OCI-LY1 (cell line): ENCODE results near the gene SDK1.
A peak's percentile ranks its signal among the peaks of the same experiment; 100 is the strongest.

Experiments used
- H2AFZ ChIP-seq: fragments of 200-600 bp; sonication (generic), shearing (Covaris generic); 2 replicates; pipeline ENCODE4 v1.6.0; 2014; ENCODE audit warnings: antibody characterized with exemption, mild to moderate bottlenecking, low read length
- H3F3A ChIP-seq: fragments of 200-600 bp; sonication (generic), shearing (Covaris generic); 2 replicates; pipeline ENCODE4 v1.6.0; 2014; ENCODE audit warnings: mild to moderate bottlenecking, antibody characterized with exemption, low read length, moderate library complexity; ENCODE audit not compliant: insufficient read depth
- H3K27ac ChIP-seq: fragments of 200-600 bp; sonication (generic); 2 replicates; pipeline ENCODE4 v1.5.1; 2014; ENCODE audit warnings: low read length, mixed run types, mild to moderate bottlenecking, low read depth; ENCODE audit not compliant: poor library complexity, severe bottlenecking
- H3K27me3 ChIP-seq: fragments of 200-600 bp; sonication (generic); 2 replicates; pipeline ENCODE4 v1.6.0; 2014; ENCODE audit warnings: antibody characterized with exemption, mild to moderate bottlenecking, low read length, moderate library complexity; ENCODE audit not compliant: insufficient read depth
- H3K36me3 ChIP-seq: fragments of 200-600 bp; sonication (generic); 2 replicates; pipeline ENCODE4 v1.6.1; 2014; ENCODE audit warnings: mild to moderate bottlenecking, antibody characterized with exemption, low read length, moderate library complexity, mixed read lengths; ENCODE audit not compliant: insufficient read depth
- H3K4me1 ChIP-seq: fragments of 200-600 bp; sonication (generic); 2 replicates; pipeline ENCODE4 v1.5.1; 2014; ENCODE audit warnings: mild to moderate bottlenecking, low read length, moderate library complexity; ENCODE audit not compliant: insufficient read depth, severe bottlenecking
- H3K4me2 ChIP-seq: fragments of 200-600 bp; sonication (generic), shearing (Covaris generic); 2 replicates; pipeline ENCODE4 v1.6.1; 2014; ENCODE audit warnings: low read length
- H3K4me3 ChIP-seq: fragments of 200-600 bp; sonication (generic); 2 replicates; pipeline ENCODE4 v1.5.1; 2014; ENCODE audit warnings: low read length, low read depth, mild to moderate bottlenecking, mixed read lengths; ENCODE audit not compliant: poor library complexity, severe bottlenecking
- H3K79me2 ChIP-seq: fragments of 200-600 bp; shearing (Covaris generic); 2 replicates; pipeline ENCODE4 v1.6.1; 2016; ENCODE audit warnings: mixed run types, low read length, mixed read lengths; ENCODE audit not compliant: insufficient read depth
- H3K9ac ChIP-seq: fragments of 200-600 bp; sonication (generic), shearing (Covaris generic); 2 replicates; pipeline ENCODE4 v1.6.1; 2014; ENCODE audit warnings: mild to moderate bottlenecking, low read length, mixed read lengths
- H3K9me2 ChIP-seq: fragments of 200-600 bp; sonication (generic), shearing (Covaris generic); 2 replicates; pipeline ENCODE4 v1.6.1; 2014; ENCODE audit warnings: low read depth, mild to moderate bottlenecking, low read length, mixed read lengths
- H3K9me3 ChIP-seq: fragments of 200-600 bp; shearing (Covaris generic); 2 replicates; pipeline ENCODE4 v1.6.1; 2014; ENCODE audit warnings: low read length, mixed read lengths
- H4K20me1 ChIP-seq: fragments of 200-600 bp; sonication (generic), shearing (Covaris generic); 2 replicates; pipeline ENCODE4 v1.6.0; 2016; ENCODE audit warnings: mild to moderate bottlenecking, low read length; ENCODE audit not compliant: insufficient read depth
- EZH2 ChIP-seq: fragments of 200-600 bp; sonication (generic), shearing (Covaris generic); IDR thresholded peaks from 2 replicates; pipeline ENCODE4 v1.8.0; 2017; ENCODE audit warnings: borderline replicate concordance, mixed run types, mild to moderate bottlenecking, antibody characterized with exemption, low read length, moderate library complexity, mixed read lengths
- TF ChIP-seq, protein P1 (sequence below): fragments of 200-600 bp; sonication (generic), shearing (Covaris generic); IDR thresholded peaks from 2 replicates; pipeline ENCODE4 v1.5.1; 2017; ENCODE audit warnings: mild to moderate bottlenecking, antibody characterized with exemption, low read length, moderate library complexity, mixed read lengths

SDK1 gene

DNA sequence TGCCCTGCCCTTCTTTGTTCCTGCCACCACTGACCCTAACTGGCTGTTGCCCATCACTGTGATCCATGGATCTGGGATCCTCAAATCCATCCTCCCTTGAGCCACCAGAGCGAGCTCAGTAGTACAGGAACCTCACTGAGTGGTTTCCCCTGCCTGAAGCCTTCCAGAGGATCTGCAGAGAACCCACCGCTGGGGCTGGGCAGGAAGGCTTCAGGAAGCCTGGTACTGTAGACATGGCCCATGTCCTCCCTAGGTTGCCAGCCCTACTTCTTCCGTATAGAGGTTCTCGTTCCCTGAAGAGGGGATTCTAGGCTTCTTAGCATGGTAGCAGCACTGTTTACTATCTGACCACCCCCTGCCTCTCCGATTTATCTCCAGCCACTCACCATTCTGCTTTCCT, 693.7 kb downstream of the SDK1 start:
- Histone ChIP-seq H3K4me1 (no peaks in the 10 kb centered on the region), H3K4me3 (no peak overlapping the region), H3K9ac (no peak overlapping the region), H4K20me1 (no peaks in the 10 kb centered on the region), H3K9me2 (no peaks in the 10 kb centered on the region), H3K27me3 (no peaks in the 10 kb centered on the region), H3F3A (no peaks in the 10 kb centered on the region), H3K27ac (no peak overlapping the region), H3K4me2 (no peak overlapping the region), H3K79me2 (no peaks in the 10 kb centered on the region), H2AFZ (no peak overlapping the region), H3K9me3 (no peaks in the 10 kb centered on the region), H3K36me3 (no peaks in the 10 kb centered on the region)
- TF ChIP-seq EZH2: no peak
- TF ChIP-seq, protein P1, sequence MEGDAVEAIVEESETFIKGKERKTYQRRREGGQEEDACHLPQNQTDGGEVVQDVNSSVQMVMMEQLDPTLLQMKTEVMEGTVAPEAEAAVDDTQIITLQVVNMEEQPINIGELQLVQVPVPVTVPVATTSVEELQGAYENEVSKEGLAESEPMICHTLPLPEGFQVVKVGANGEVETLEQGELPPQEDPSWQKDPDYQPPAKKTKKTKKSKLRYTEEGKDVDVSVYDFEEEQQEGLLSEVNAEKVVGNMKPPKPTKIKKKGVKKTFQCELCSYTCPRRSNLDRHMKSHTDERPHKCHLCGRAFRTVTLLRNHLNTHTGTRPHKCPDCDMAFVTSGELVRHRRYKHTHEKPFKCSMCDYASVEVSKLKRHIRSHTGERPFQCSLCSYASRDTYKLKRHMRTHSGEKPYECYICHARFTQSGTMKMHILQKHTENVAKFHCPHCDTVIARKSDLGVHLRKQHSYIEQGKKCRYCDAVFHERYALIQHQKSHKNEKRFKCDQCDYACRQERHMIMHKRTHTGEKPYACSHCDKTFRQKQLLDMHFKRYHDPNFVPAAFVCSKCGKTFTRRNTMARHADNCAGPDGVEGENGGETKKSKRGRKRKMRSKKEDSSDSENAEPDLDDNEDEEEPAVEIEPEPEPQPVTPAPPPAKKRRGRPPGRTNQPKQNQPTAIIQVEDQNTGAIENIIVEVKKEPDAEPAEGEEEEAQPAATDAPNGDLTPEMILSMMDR: no peak

DNA sequence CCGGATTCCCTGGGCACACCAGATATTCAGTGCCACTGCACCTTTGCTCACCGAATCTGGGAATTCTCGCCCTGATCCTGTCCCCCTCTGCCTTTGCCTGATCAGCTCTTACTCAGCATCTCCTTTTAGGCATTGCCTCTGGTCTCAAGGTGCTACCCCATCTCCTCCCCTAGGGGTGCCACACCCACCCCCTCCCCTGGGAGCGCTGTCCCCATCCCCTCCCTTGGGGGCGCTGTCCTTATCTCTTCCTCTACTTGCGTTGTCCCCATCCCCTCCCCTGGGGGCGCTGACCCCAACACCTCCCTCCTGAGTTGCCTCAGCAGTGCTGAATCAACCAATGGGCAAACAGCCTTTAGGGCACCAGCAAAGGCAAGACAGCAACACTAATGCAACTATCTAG, 694.1 kb downstream of the SDK1 start:
- Histone ChIP-seq H3K79me2 (no peaks in the 10 kb centered on the region), H3K9me3 (no peaks in the 10 kb centered on the region), H3K9me2 (no peaks in the 10 kb centered on the region), H3K4me3 (no peak overlapping the region), H3K4me1 (no peaks in the 10 kb centered on the region), H3K27ac (no peak overlapping the region), H3K27me3 (no peaks in the 10 kb centered on the region), H2AFZ (no peak overlapping the region), H4K20me1 (no peaks in the 10 kb centered on the region), H3K9ac (no peak overlapping the region), H3K36me3 (no peaks in the 10 kb centered on the region), H3K4me2 (no peak overlapping the region), H3F3A (no peaks in the 10 kb centered on the region)
- TF ChIP-seq, protein P1: peak; percentile 67
- TF ChIP-seq EZH2: no peak

DNA sequence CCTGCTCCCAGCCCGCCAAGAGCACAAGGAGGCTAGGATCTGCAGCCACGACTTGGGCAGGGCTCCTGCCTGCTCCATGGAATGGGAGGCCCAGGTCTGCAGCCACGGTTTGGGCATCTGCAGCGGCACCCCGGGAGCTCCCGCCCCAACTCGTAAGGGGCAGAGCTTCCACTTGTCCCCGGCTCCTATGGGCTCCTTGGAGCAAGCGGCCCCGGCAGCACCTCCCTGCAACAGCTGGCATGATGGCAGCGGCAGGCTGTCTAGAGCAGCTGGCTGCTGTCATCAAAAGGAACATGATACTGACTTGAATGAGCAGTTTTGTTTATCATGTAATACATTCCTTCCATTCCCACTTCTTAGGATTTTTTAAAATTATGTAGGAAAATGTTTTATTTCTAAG, 697.0 kb downstream of the SDK1 start:
- no peak overlapping the region for H3K27ac ChIP-seq
- no peak overlapping the region for H3K9ac ChIP-seq
- TF ChIP-seq, protein P1: no peak
- TF ChIP-seq EZH2: no peak
- H2AFZ ChIP-seq: no peak overlapping the region
- H3K36me3 ChIP-seq: no peaks in the 10 kb centered on the region
- no peaks in the 10 kb centered on the region for H3F3A ChIP-seq
- H3K4me2 ChIP-seq: no peak overlapping the region
- no peaks in the 10 kb centered on the region for H3K9me2 ChIP-seq
- no peaks in the 10 kb centered on the region for H3K4me1 ChIP-seq
- no peak overlapping the region for H3K4me3 ChIP-seq
- no peaks in the 10 kb centered on the region for H4K20me1 ChIP-seq
- no peaks in the 10 kb centered on the region for H3K27me3 ChIP-seq
- H3K79me2 ChIP-seq: no peaks in the 10 kb centered on the region
- H3K9me3 ChIP-seq: no peaks in the 10 kb centered on the region
